ENCODE results near the gene CAMTA1. TPM values are rescaled to one million over a fixed set of nuclear protein-coding genes. Genes with fewer than 3 reads are reported as not detected.

CAMTA1 gene
- total and polyA plus RNA-seq, 8 donors, result 13.0 to 54.2 (median 23.6) TPM

DNA sequence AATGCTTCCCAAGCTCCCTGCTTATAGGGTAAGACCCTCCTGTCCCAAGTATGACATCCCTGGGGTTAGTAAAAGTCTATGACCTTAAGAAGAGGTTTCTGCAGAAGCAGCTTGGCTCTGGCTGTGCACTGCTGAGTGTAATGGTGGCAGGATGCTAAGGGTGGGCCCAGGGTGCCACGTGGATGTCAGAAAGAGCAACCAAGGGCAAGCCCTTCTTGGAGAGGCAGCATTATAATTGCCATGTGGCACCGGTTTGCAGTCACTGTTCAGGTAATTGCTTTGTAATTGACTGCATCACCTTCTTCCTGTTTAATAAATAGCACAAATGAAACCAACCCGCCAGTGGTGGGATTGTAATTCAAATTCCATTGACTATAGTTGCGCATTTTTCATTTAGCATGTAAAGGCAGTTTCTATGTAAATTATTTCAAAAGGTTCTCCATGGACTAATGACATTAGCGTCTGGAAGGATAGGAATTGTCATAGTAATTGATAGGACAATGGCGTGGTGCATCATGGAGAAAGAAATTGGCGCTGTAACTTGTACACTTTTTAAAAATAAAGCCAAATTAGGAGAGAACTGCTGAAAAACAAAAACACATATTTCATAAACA is 495.2 kb downstream of the CAMTA1 start:
- no peak for FAIRE-seq
- no peak for DNase-seq

DNA sequence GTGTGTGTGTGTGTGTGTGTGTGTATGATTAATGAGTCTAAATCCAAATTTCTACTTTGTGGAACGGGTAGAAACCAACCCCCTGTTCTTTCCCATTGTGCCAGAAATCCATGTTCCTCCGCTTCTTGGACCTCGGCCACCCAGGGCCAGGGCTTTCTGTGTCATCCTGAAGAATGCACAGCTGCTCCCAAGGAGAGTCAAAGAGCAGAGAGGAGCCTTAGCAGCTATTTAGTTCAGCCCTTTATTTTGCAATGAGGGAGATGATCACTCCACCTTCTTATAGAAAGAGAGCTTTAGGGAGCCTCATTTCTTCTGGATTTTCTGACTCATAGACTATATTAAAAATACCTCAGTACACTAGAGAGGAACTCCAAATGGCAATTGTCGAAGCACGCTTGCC is 496.6 kb downstream of the CAMTA1 start:
- H3K4me1 ChIP-seq, result no peaks in the 10 kb centered on the region
- no peak overlapping the region for H3K27ac ChIP-seq
- no peaks in the 10 kb centered on the region for H3K9me3 ChIP-seq
- ATAC-seq (peak in 1 of 4 donors; percentile 22), FAIRE-seq (no peak), DNase-seq (no peak)
- WGBS, 2 donors, result 71 to 77% methylated on average over 5 of the region's 5 CpGs
- peaks cover 0 to 3% (median 0%) of the 10 kb centered on the region in 4 donors for H3K27me3 ChIP-seq
- TF ChIP-seq, protein P1, sequence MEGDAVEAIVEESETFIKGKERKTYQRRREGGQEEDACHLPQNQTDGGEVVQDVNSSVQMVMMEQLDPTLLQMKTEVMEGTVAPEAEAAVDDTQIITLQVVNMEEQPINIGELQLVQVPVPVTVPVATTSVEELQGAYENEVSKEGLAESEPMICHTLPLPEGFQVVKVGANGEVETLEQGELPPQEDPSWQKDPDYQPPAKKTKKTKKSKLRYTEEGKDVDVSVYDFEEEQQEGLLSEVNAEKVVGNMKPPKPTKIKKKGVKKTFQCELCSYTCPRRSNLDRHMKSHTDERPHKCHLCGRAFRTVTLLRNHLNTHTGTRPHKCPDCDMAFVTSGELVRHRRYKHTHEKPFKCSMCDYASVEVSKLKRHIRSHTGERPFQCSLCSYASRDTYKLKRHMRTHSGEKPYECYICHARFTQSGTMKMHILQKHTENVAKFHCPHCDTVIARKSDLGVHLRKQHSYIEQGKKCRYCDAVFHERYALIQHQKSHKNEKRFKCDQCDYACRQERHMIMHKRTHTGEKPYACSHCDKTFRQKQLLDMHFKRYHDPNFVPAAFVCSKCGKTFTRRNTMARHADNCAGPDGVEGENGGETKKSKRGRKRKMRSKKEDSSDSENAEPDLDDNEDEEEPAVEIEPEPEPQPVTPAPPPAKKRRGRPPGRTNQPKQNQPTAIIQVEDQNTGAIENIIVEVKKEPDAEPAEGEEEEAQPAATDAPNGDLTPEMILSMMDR (IDR thresholded peaks at IDR 0.05), result no peak
- intact Hi-C loops (cut with DNase I), result no loop called here
- no peak overlapping the region for H3K4me3 ChIP-seq
- H3K36me3 ChIP-seq, result no peaks in the 10 kb centered on the region

More for the DNA sequence above, 495.2 kb downstream of the CAMTA1 start:
- intact Hi-C loops (cut with DNase I), result no loop called here
- ATAC-seq, result no peak
- WGBS, 2 donors, result 64 to 72% methylated on average over 7 of the region's 7 CpGs
- Histone ChIP-seq H3K4me1 (no peaks in the 10 kb centered on the region), H3K27ac (no peak overlapping the region), H3K9me3 (no peaks in the 10 kb centered on the region), H3K4me3 (no peak overlapping the region), H3K36me3 (no peaks in the 10 kb centered on the region), H3K27me3 (peaks cover 0 to 3% (median 0%) of the 10 kb centered on the region in 4 donors)
- TF ChIP-seq, protein P1 (IDR thresholded peaks at IDR 0.05), result no peak

DNA sequence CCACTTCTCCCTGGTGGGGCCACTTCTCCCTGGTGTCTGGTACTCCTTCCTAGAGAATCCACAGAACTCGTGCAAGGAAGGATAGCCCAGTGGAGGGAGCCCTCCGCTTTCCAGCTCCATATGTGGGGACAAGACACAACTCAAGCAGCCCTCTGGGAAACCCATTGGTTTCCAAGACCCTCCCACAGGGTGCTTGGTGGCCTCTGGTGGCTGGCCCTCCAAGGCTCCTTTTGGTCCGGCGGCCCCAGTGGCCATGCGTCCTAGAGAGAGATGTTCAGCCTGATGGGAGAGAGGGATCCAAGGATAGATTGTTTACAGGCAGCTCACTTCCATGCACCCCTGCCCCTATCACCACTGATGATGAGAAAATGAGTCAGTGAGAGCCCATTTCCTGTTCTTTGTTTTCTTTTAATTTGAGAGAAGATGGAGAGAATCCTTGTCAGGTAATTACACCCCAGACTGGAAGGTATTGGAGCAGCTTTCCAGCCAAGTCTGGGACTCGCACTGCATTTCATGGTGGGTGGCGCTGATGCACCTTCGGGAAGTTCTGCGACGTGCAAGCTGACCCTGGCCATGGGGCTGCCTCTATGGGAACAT is 499.7 kb downstream of the CAMTA1 start:
- Histone ChIP-seq H3K27me3 (peaks cover 0 to 3% (median 0%) of the 10 kb centered on the region in 4 donors), H3K36me3 (no peaks in the 10 kb centered on the region), H3K4me1 (no peaks in the 10 kb centered on the region), H3K9me3 (no peaks in the 10 kb centered on the region), H3K4me3 (no peak overlapping the region), H3K27ac (no peak overlapping the region)
- intact Hi-C loops (cut with DNase I), result no loop called here
- no peak for FAIRE-seq
- 87 to 92% methylated on average over 10 of the region's 10 CpGs for WGBS, 2 donors
- TF ChIP-seq, protein P1 (IDR thresholded peaks at IDR 0.05), result no peak
- no peak for ATAC-seq
- no peak for DNase-seq

DNA sequence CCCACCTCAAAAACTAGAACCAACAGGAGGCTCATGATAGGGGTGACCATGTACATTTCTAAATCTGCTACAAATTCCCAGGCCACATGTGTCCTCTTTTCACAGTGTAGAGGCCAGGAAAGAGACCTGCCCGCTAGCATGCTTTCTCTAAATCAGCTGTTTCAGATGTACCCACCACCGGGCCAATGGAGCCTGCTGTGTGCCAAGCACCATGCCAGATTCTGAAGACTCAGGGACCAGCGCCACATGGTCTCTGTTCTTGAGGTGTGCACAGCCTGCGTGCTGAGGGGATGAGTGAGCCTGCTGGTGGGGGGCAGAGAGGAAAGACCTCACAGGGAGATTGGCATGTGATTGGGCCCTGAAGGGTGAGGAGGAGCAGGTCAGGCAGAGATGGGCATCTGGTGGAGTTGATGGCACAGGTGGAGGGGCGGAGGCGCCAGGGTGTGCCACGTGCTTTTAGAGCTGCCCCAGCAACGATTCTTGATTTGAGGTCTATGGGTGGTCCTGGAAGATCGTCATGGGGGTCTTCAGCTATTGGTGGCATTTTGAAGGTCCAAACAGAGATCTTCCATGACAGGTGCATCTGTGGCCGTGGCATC is 500.7 kb downstream of the CAMTA1 start:
- intact Hi-C loops (cut with DNase I), result no loop called here
- H3K9me3 ChIP-seq, result no peaks in the 10 kb centered on the region
- 71 to 80% methylated on average over 10 of the region's 10 CpGs for WGBS, 2 donors
- ATAC-seq, result no peak
- TF ChIP-seq, protein P1 (IDR thresholded peaks at IDR 0.05), result no peak
- peaks cover 0 to 3% (median 0%) of the 10 kb centered on the region in 4 donors for H3K27me3 ChIP-seq
- no peak for FAIRE-seq
- no peak overlapping the region for H3K4me3 ChIP-seq
- H3K4me1 ChIP-seq, result no peaks in the 10 kb centered on the region
- H3K36me3 ChIP-seq, result no peaks in the 10 kb centered on the region
- no peak overlapping the region for H3K27ac ChIP-seq
- DNase-seq, result no peak

DNA sequence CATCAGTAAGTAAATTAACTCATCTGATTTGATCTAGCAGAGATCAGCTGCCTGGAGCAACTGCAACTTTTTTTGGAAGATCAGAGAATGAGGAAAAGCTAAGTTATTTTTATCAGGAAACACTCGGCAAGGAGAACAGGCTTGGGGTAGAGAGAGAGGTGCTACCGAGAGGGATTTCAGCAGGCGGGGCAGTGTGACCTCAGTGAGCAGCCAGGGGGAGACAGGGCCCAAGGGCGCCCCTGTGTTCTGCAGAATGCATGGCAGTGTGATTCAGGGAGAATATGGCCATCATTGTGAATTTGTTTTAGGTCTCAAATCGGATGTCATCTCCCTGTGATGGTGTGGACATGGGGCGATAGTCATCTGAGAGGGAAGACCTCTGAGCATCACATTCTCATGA is 501.8 kb downstream of the CAMTA1 start:
- ATAC-seq, result no peak
- no peak for DNase-seq
- no peak for FAIRE-seq
- H3K9me3 ChIP-seq, result no peaks in the 10 kb centered on the region
- 64 to 73% methylated on average over 6 of the region's 6 CpGs for WGBS, 2 donors
- peaks cover 0 to 3% (median 0%) of the 10 kb centered on the region in 4 donors for H3K27me3 ChIP-seq
- no peak overlapping the region for H3K27ac ChIP-seq
- H3K4me3 ChIP-seq, result no peak overlapping the region
- TF ChIP-seq, protein P1 (IDR thresholded peaks at IDR 0.05), result no peak
- no peaks in the 10 kb centered on the region for H3K36me3 ChIP-seq
- H3K4me1 ChIP-seq, result no peaks in the 10 kb centered on the region
- intact Hi-C loops (cut with DNase I), result no loop called here
